Naive B cell (primary cell): Measurements from ENCODE around the gene SPATA31C1. TPM values are rescaled to one million over a fixed set of nuclear protein-coding genes. Genes with fewer than 3 reads are reported as not detected.

Experiments used
- ATAC-seq, 2 donors: fragments of 150-1000 bp; cut with Tn5 transposase; 2 replicates each; pipeline ENCODE4 v1.10.0; 2021; ENCODE audit warnings: low read depth in 2 of 2, mild to moderate bottlenecking in 2 of 2, moderate library complexity in 2 of 2
- DNase-seq: peaks from one replicate; pipeline ENCODE4 v3.0.0; 2022
- H3K27ac Mint-ChIP-seq, 6 donors: one replicate each; pipeline ENCODE4 v1.8.0; 2020 to 2022; ENCODE audit warnings: mild to moderate bottlenecking in 6 of 6, mixed read lengths in 6 of 6, moderate library complexity in 5 of 6, inconsistent platforms in 2 of 6
- H3K27me3 Mint-ChIP-seq, 3 donors: one replicate each; pipeline ENCODE4 v1.8.0; 2021 to 2022; ENCODE audit warnings: mixed read lengths in 3 of 3, mild to moderate bottlenecking in 1 of 3
- H3K36me3 Mint-ChIP-seq, 2 donors: one replicate each; pipeline ENCODE4 v1.8.0; 2020 to 2022; ENCODE audit warnings: mixed read lengths in 2 of 2, inconsistent platforms in 1 of 2, mild to moderate bottlenecking in 1 of 2
- H3K4me1 Mint-ChIP-seq, 3 donors: one replicate each; pipeline ENCODE4 v1.8.0; 2020 to 2022; ENCODE audit warnings: mixed read lengths in 3 of 3, inconsistent platforms in 1 of 3, mild to moderate bottlenecking in 1 of 3, moderate library complexity in 1 of 3
- H3K4me3 Mint-ChIP-seq, 8 donors: one replicate each; pipeline ENCODE4 v1.8.0; 2020 to 2022; ENCODE audit warnings: mild to moderate bottlenecking in 8 of 8, mixed read lengths in 8 of 8, moderate library complexity in 8 of 8, inconsistent platforms in 2 of 8
- H3K9me3 Mint-ChIP-seq, 7 donors: one replicate each; pipeline ENCODE4 v1.8.0; 2020 to 2022; ENCODE audit warnings: mixed read lengths in 7 of 7, mild to moderate bottlenecking in 5 of 7, inconsistent platforms in 2 of 7, moderate library complexity in 1 of 7
- polyA plus RNA-seq, 6 donors: library from polyadenylated mRNA; unstranded; fragments of 300-500 nt; fragmentation: Illumina TruSeq; gene quantifications; one replicate each; pipeline ENCODE4 v1.2.3, GENCODE V29; 2021; ENCODE audit warnings: low read depth in 6 of 6

SPATA31C1 gene
- polyA plus RNA-seq, 6 donors from 2014 or later, result not detected

DNA sequence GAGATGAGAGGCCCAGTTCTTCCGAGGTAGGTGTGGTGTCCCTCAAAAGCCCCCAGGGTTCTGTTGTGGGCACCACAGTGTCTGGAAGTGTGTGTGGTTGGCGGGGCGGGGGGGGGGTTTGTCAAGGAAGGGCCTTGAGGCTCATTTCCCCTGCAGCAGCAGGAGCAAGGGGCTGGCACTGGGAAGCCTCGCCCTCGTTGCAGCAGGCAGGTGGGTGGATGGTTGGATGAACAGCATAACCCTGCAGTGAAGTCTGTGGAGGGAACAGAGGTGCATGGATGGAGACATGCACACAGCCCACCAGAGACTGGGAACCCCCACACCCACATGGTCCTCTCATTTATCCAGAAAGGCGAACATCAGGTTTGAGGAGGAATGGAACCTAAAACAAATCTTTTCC lies 37.1 kb upstream of the SPATA31C1 start:
- Mint-ChIP-seq H3K4me3 (no peak overlapping the region), H3K36me3 (no peaks in the 10 kb centered on the region), H3K27ac (no peak overlapping the region), H3K4me1 (no peaks in the 10 kb centered on the region), H3K27me3 (peaks cover 0 to 11% (median 9%) of the 10 kb centered on the region in 3 donors), H3K9me3 (peaks cover 0 to 7% (median 2%) of the 10 kb centered on the region in 7 donors)
- DNase-seq, result no peak
- ATAC-seq, result no peak

DNA sequence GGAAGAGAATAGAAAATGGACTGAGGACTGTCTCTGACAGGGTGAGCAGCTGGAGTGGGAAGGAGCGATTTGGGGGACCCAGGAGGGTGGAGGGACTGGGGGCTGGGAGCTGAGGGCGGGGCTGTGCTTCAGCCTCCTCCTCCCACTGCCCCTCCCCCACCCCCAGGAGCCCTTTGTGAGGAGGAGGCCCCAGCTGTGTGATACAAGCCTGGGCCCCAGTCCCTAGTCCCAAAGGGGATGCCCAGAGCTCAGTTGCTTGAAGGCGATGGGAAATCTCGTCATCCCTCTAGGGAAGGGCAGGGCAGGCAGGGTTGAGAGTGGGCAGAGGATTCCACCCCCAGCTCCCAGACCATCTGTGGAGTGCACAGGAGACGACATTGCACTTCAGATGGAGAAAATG lies 35.1 kb upstream of the SPATA31C1 start, which contains the start of gene SPATA31E1:
Gene SPATA31E1 (plus strand): TSS at position 251 of the 400 bp plus-strand sequence. CDS start 15 bp downstream, at position 266.
- Mint-ChIP-seq H3K27ac (no peak within 1 kb of the TSS), H3K4me1 (no peaks in the 10 kb centered on the region), H3K9me3 (peaks cover 0 to 5% (median under 1%) of the 10 kb centered on the region in 7 donors), H3K27me3 (peaks cover 0 to 6% (median 0%) of the 10 kb centered on the region in 3 donors), H3K36me3 (no peaks in the 10 kb centered on the region), H3K4me3 (no peak within 1 kb of the TSS)
- no peak for ATAC-seq
- no peak for DNase-seq

DNA sequence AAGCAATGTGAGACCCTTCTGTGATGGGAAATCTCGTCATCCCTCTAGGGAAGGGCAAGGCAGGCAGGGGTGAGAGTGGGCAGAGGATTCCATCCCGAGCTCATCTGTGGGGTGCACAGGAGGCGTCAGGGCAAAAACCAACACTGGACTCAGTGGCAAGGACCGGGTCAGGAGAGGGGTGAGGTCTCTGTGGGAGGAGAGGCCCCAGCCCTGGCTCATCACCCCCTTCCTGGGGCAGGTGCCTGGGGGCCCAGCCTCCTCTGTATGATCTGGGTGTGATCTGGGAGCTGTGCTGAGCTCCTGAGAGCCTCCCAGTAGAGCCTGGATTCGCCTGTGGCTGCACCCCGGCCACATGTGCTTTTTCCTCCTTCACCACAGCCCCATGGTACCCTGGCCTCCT lies 34.5 kb upstream of the SPATA31C1 start:
- Mint-ChIP-seq H3K4me1 (peaks cover 0 to 4% (median 0%) of the 10 kb centered on the region in 3 donors), H3K27ac (no peak overlapping the region), H3K4me3 (no peak overlapping the region), H3K27me3 (peaks cover 0 to 6% (median 0%) of the 10 kb centered on the region in 3 donors), H3K36me3 (no peaks in the 10 kb centered on the region), H3K9me3 (peaks cover 0 to 2% (median 0%) of the 10 kb centered on the region in 7 donors)
- ATAC-seq (no peak), DNase-seq (no peak)

DNA sequence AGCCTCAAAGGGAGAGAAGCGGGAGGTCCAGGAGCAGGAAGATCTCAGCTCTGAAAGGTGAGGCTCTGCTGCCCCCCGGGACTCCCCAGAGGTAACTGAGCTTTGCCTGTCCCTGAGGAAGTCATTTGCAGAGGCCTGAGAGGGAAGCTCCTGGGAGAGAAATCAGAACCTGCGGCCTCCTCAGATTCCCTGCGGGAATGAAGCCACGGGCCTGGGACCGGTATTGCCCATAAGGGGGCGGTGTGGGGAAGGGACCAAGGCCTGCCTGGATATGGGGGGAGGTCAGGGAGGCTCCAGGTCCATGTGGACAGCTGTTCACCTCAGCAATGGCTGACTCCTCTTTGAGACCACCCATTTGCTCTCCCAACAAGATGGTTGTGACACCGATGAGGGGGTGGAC lies 33.8 kb upstream of the SPATA31C1 start:
- no peak overlapping the region for H3K27ac Mint-ChIP-seq
- H3K36me3 Mint-ChIP-seq, result no peaks in the 10 kb centered on the region
- peaks cover 0 to 6% (median 0%) of the 10 kb centered on the region in 3 donors for H3K27me3 Mint-ChIP-seq
- no peak for DNase-seq
- H3K4me1 Mint-ChIP-seq, result peaks cover 0 to 4% (median 0%) of the 10 kb centered on the region in 3 donors
- no peaks in the 10 kb centered on the region for H3K9me3 Mint-ChIP-seq
- ATAC-seq, result no peak
- no peak overlapping the region for H3K4me3 Mint-ChIP-seq

DNA sequence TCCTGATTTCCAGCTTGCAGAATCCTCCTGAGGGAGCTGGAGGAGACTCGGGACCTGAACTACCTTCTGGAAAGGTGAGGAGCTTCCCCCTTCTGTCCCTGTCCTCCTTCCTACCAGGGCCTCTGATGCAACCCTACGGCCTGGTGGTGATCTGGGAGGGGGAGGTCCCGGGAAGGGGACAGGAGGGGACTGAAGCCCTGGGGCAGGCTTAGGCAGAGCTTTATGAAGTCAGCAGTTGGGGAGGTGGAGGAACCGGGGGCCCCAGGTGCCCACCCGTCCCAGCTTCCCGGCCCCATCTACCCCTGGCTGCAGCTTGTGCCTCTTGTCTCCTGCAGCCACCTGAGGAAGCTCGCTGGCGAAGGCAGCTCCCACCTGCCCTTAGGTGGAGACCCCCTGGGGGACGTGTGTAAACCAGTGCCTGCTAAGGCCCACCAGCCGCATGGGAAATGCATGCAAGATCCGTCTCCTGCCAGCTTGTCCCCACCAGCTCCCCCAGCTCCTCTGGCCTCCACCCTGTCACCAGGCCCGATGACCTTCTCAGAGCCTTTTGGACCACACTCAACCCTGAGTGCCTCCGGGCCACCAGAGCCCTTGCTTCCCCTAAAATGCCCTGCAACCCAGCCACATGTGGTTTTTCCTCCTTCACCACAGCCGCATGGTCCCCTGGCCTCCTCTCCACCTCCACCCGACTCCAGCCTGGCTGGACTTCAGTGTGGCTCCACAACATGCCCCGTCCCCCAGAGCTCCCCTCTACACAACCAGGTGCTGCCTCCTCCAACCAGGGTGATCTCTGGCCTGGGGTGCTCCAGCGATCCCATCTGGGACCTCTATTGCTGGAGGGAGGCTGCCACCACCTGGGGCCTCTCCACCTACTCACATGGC lies 32.9 kb upstream of the SPATA31C1 start:
- DNase-seq, result no peak
- Mint-ChIP-seq H3K4me3 (peak overlapping the region in 1 of 8 donors; percentile 60), H3K9me3 (no peaks in the 10 kb centered on the region), H3K4me1 (peaks cover 0 to 4% (median 0%) of the 10 kb centered on the region in 3 donors), H3K27me3 (peaks cover 0 to 6% (median 0%) of the 10 kb centered on the region in 3 donors), H3K27ac (no peak overlapping the region), H3K36me3 (no peaks in the 10 kb centered on the region)
- no peak for ATAC-seq

DNA sequence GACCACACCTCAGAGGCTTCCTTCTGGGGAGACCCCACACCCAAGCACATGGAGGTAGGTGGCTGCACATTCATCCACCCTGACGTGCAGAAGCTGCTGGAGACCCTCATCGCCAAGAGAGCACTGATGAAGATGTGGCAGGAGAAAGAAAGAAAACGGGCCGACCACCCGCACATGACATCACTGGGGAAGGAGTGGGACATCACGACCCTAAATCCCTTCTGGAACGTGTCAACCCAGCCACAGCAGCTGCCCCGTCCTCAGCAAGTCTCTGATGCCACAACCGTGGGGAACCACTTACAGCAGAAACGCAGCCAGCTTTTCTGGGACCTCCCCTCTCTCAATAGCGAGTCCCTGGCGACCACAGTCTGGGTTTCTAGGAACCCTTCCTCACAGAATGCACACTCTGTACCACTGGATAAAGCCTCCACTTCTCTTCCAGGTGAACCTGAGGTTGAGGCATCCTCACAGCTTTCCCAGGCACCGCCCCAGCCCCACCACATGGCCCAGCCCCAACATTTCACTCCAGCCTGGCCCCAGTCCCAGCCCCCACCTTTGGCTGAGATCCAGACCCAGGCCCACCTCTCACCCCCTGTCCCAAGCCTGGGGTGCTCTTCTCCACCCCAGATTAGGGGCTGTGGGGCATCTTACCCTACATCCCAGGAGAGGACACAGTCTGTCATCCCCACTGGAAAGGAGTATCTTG lies 32.1 kb upstream of the SPATA31C1 start:
- ATAC-seq, result no peak
- no peaks in the 10 kb centered on the region for H3K36me3 Mint-ChIP-seq
- no peaks in the 10 kb centered on the region for H3K27me3 Mint-ChIP-seq
- peaks cover 0 to 4% (median 0%) of the 10 kb centered on the region in 3 donors for H3K4me1 Mint-ChIP-seq
- no peak overlapping the region for H3K27ac Mint-ChIP-seq
- peaks cover 0 to 2% (median 0%) of the 10 kb centered on the region in 7 donors for H3K9me3 Mint-ChIP-seq
- no peak for DNase-seq
- H3K4me3 Mint-ChIP-seq, result peak overlapping the region in 1 of 8 donors; percentile 60

DNA sequence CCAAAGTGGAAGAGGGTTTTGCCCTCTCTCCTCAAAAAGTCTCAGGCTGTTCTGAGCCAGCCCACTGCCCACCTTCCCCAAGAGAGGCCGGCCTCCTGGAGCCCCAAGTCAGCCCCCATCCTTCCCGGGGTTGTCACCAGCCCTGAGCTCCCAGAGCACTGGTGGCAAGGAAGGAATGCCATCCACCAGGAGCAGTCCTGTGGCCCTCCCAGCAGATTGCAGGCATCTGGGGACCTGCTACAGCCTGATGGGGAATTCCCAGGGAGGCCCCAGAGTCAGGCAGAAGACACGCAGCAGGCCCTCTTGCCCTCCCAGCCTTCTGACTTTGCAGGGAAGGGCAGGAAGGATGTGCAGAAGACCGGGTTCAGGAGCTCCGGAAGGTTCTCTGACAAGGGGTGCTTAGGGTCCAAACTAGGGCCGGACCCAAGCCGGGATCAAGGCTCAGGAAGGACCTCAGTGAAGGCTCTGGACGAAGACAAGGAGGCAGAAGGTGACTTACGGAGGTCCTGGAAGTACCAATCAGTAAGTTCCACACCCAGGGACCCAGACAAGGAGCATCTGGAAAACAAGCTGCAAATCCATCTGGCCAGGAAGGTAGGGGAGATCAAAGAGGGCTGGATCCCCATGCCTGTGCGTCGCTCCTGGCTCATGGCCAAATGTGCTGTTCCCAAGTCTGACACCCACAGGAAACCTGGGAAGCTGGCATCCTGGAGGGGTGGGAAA lies 31.4 kb upstream of the SPATA31C1 start:
- peaks cover 0 to 4% (median 0%) of the 10 kb centered on the region in 3 donors for H3K4me1 Mint-ChIP-seq
- H3K4me3 Mint-ChIP-seq, result no peak overlapping the region
- no peaks in the 10 kb centered on the region for H3K27me3 Mint-ChIP-seq
- no peaks in the 10 kb centered on the region for H3K36me3 Mint-ChIP-seq
- DNase-seq (no peak), ATAC-seq (no peak)
- H3K9me3 Mint-ChIP-seq, result peaks cover 0 to 3% (median 0%) of the 10 kb centered on the region in 7 donors
- no peak overlapping the region for H3K27ac Mint-ChIP-seq

DNA sequence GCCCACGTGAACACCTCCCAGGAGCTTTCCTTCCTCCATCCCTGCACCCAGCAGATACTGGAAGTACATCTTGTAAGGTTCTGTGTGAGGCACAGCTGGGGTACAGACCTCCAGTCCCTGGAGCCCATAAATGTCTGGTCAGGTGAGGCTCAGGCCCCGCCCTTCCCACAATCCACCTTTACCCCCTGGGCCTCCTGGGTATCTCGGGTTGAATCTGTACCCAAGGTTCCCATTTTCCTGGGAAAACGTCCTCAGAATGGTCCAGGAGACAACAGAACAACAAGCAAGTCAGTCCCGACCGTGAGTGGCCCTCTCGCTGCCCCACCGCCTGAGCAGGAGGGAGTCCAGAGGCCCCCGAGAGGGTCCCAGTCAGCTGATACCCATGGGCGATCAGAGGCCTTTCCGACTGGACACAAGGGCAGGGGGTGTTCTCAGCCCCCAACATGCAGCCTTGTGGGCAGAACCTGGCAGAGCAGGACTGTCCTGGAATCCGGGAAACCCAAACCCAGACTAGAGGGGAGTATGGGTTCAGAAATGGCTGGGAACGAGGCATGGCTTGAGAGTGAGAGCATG lies 30.7 kb upstream of the SPATA31C1 start:
- Mint-ChIP-seq H3K27me3 (no peaks in the 10 kb centered on the region), H3K4me3 (no peak overlapping the region), H3K27ac (no peak overlapping the region), H3K36me3 (no peaks in the 10 kb centered on the region), H3K4me1 (peaks cover 0 to 4% (median 0%) of the 10 kb centered on the region in 3 donors), H3K9me3 (peaks cover 0 to 3% (median 0%) of the 10 kb centered on the region in 7 donors)
- DNase-seq (no peak), ATAC-seq (no peak)

DNA sequence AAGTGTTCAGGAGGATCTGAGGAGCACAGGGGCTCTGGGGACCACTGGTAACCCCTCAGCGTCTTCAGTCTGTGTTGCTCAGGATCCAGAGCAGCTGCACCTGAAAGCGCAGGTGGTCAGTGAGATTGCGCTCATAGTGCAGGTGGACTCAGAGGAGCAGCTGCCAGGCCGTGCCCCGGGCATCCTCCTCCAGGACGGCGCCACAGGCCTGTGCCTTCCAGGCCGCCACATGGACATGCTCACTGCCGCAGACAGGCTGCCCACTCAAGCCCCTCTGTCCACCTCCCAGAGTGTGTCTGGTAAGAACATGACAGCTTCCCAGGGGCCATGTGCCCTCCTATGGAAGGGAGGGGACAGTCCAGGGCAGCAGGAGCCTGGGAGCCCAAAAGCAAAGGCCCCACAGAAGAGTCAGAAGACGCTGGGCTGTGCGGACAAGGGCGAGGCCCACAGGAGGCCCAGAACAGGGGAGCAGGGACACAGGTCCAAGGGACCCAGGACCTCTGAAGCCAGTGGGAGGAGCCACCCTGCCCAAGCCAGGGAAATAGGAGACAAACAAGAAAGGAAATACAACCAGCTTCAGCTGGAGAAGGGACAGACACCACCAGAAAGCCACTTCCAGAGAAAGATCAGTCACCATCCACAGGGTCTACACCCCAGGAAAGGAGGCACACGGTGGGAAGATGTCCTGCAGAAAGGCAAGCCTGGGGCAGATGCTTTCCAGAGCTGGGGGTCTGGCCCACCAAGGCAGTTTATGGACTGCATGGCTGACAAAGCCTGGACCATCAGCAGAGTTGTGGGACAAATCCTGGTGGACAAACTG lies 29.9 kb upstream of the SPATA31C1 start:
- DNase-seq (no peak), ATAC-seq (no peak)
- Mint-ChIP-seq H3K27ac (no peak overlapping the region), H3K4me1 (peaks cover 0 to 4% (median 0%) of the 10 kb centered on the region in 3 donors), H3K4me3 (no peak overlapping the region), H3K9me3 (peaks cover 0 to 3% (median 0%) of the 10 kb centered on the region in 7 donors), H3K27me3 (no peaks in the 10 kb centered on the region), H3K36me3 (no peaks in the 10 kb centered on the region)

DNA sequence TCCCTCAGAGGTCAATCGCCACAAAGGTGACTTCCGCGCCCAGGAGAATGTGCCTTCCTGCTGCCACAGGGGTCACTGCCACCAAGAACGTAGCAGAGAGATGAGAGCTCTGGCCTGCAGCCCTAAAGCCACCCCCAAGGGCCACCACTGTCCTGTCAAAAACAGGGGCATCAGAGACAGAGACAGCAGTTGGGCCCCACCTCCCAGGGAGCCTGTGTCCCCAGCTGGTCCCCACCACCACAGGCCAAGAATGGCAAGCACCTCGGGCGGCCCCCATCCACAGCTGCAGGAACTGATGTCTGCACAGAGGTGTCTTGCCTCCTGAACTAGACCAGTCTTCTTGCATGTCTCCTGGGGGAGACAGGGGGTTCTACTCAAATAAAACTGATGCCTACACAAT lies 29.3 kb upstream of the SPATA31C1 start:
- H3K9me3 Mint-ChIP-seq, result peaks cover 0 to 3% (median 0%) of the 10 kb centered on the region in 7 donors
- peaks cover 0 to 4% (median 0%) of the 10 kb centered on the region in 3 donors for H3K4me1 Mint-ChIP-seq
- no peaks in the 10 kb centered on the region for H3K36me3 Mint-ChIP-seq
- no peak overlapping the region for H3K27ac Mint-ChIP-seq
- no peak overlapping the region for H3K4me3 Mint-ChIP-seq
- DNase-seq (no peak), ATAC-seq (no peak)
- H3K27me3 Mint-ChIP-seq, result no peaks in the 10 kb centered on the region

DNA sequence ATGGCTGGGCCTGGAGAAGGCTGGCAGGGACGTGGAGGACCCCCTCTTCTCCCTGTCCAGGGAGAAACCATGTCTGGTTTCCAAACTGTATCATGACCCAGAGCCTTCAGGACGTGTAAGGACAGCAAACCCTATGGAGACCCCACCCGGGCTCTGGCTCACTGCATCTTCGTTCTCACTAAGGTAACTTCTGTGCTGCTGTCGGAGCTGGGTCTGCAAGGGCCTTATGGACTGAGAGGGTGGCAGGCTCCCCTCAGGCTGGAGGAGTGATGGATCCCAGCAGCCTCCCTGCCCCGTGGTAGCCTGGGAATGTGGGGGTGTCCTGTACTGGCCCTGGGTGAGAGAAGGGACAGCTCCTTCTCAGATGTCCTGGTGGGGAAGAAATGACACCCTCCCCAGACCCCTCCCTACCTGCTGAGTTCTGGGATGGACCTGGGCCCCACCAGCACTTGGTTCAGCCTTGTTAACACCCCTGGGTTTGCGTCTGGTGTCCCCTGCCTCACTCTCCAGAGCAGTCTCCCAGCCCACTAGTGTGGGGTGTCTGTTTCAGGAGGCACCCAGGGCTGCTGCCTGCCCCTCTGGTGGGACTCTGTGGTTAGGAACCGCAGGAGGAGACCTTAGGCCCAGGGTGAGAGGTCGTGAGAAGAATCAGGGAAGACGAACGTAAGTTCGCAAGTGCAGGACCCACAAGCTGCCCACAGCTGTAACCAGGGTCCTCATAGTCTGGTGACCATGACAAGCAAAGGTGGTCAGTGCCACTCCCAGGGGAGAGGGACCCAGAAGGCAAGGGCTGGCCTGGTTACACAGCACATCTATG lies 28.5 kb upstream of the SPATA31C1 start:
- peaks cover 0 to 7% (median 0%) of the 10 kb centered on the region in 7 donors for H3K9me3 Mint-ChIP-seq
- DNase-seq (no peak), ATAC-seq (no peak)
- H3K4me1 Mint-ChIP-seq, result peaks cover 0 to 4% (median 0%) of the 10 kb centered on the region in 3 donors
- peaks cover 0 to 7% (median 0%) of the 10 kb centered on the region in 3 donors for H3K27me3 Mint-ChIP-seq
- H3K4me3 Mint-ChIP-seq, result no peak overlapping the region
- H3K27ac Mint-ChIP-seq, result no peak overlapping the region
- H3K36me3 Mint-ChIP-seq, result no peaks in the 10 kb centered on the region
